HAP-1 (cell line): ENCODE data around the gene TREX2.
A peak's percentile ranks its signal among the peaks of the same experiment; 100 is the strongest.

ENCODE experiments used
- DNase-seq, 2 experiments: peaks; one replicate each; pipeline ENCODE4 v3.0.0-alpha.2; 2016 to 2020; ENCODE audit warnings: low spot score in 2 of 2
- H3K27me3 ChIP-seq: fragments of 250-450 bp; sonication (Bioruptor Pico); 2 replicates; pipeline ENCODE4 v1.5.1; 2020; ENCODE audit warnings: low read depth, mild to moderate bottlenecking, moderate library complexity
- H3K36me3 ChIP-seq: fragments of 250-450 bp; sonication (Bioruptor Pico); replicated peaks from 2 replicates; pipeline ENCODE4 v1.5.1; 2020; ENCODE audit warnings: mild to moderate bottlenecking
- H3K4me1 ChIP-seq: fragments of 250-450 bp; sonication (Bioruptor Pico); 2 replicates; pipeline ENCODE4 v1.5.1; 2020; ENCODE audit warnings: mild to moderate bottlenecking
- H3K4me3 ChIP-seq: fragments of 250-450 bp; sonication (Bioruptor Pico); 2 replicates; pipeline ENCODE4 v1.5.1; 2020; ENCODE audit warnings: mild to moderate bottlenecking, moderate library complexity
- H3K9me3 ChIP-seq: fragments of 250-450 bp; sonication (Bioruptor Pico); 2 replicates; pipeline ENCODE4 v1.5.1; 2020; ENCODE audit warnings: mild to moderate bottlenecking, moderate library complexity
- in situ Hi-C: fragments of 300-500 bp; cut with MboI; formaldehyde crosslinking; loops from 3 replicates; pipeline ENCODE4 v1.14.3; 2020; ENCODE audit warnings: low sequenced_read_pairs, inconsistent platforms, mixed read lengths

TREX2 gene

GRCh38 chrX:153430796-153431195 is 15.1 kb downstream of the TREX2 start:
- in situ Hi-C loops: no loop called here
- no peak overlapping the region for H3K4me3 ChIP-seq
- H3K36me3 ChIP-seq: no peaks in the 10 kb centered on the region
- no peaks in the 10 kb centered on the region; the same call in 1 of the 2 replicates for H3K9me3 ChIP-seq
- no peaks in the 10 kb centered on the region for H3K4me1 ChIP-seq
- no peaks in the 10 kb centered on the region for H3K27me3 ChIP-seq
- no peak for DNase-seq

GRCh38 chrX:153426204-153426603 is 19.7 kb downstream of the TREX2 start:
- in situ Hi-C loops: no loop called here
- H3K9me3 ChIP-seq: no peaks in the 10 kb centered on the region; the same call in 1 of the 2 replicates
- H3K4me3 ChIP-seq: no peak overlapping the region
- H3K4me1 ChIP-seq: no peaks in the 10 kb centered on the region
- no peak for DNase-seq
- H3K27me3 ChIP-seq: no peaks in the 10 kb centered on the region
- no peaks in the 10 kb centered on the region for H3K36me3 ChIP-seq

- no peak for DNase-seq
- Histone ChIP-seq H3K9me3 (no peaks in the 10 kb centered on the region), H3K36me3 (no peaks in the 10 kb centered on the region)
Measured at GRCh38 chrX:153423652-153424051, 22.2 kb downstream of the TREX2 start.

GRCh38 chrX:153421856-153422255 is 24.0 kb downstream of the TREX2 start:
- no peak for DNase-seq
- H3K36me3 ChIP-seq: no peaks in the 10 kb centered on the region
- H3K4me3 ChIP-seq: no peak overlapping the region
- H3K27me3 ChIP-seq: no peaks in the 10 kb centered on the region
- no peaks in the 10 kb centered on the region for H3K4me1 ChIP-seq
- H3K9me3 ChIP-seq: no peaks in the 10 kb centered on the region
- in situ Hi-C loops: no loop called here

More at GRCh38 chrX:153423652-153424051, 22.2 kb downstream of the TREX2 start:
- Histone ChIP-seq H3K4me1 (no peaks in the 10 kb centered on the region), H3K4me3 (no peak overlapping the region), H3K27me3 (no peaks in the 10 kb centered on the region)
- in situ Hi-C loops: no loop called here

- no peaks in the 10 kb centered on the region for H3K4me1 ChIP-seq
- no peaks in the 10 kb centered on the region for H3K36me3 ChIP-seq
- no peaks in the 10 kb centered on the region for H3K27me3 ChIP-seq
- H3K4me3 ChIP-seq: no peak overlapping the region
- in situ Hi-C loops: no loop called here
- no peak for DNase-seq
- H3K9me3 ChIP-seq: no peaks in the 10 kb centered on the region
Measured at GRCh38 chrX:153420851-153421599, 24.8 kb downstream of the TREX2 start.

- Histone ChIP-seq H3K4me1 (no peaks in the 10 kb centered on the region), H3K27me3 (no peaks in the 10 kb centered on the region), H3K36me3 (no peaks in the 10 kb centered on the region), H3K9me3 (no peaks in the 10 kb centered on the region), H3K4me3 (no peak overlapping the region)
- in situ Hi-C loops: no loop called here
- no peak for DNase-seq
Measured at GRCh38 chrX:153417637-153418036, 28.2 kb downstream of the TREX2 start.

GRCh38 chrX:153416781-153417450 is 28.9 kb downstream of the TREX2 start:
- Histone ChIP-seq H3K4me1 (no peaks in the 10 kb centered on the region), H3K9me3 (no peaks in the 10 kb centered on the region), H3K36me3 (no peaks in the 10 kb centered on the region), H3K27me3 (peaks cover 3% of the 10 kb centered on the region), H3K4me3 (no peak overlapping the region)
- in situ Hi-C loops: no loop called here
- DNase-seq: peak in 1 of 2 experiments; percentile 33

GRCh38 chrX:153414856-153415510 is 30.9 kb downstream of the TREX2 start:
- H3K9me3 ChIP-seq: no peaks in the 10 kb centered on the region
- in situ Hi-C loops: no loop called here
- no peaks in the 10 kb centered on the region for H3K36me3 ChIP-seq
- H3K4me3 ChIP-seq: no peak overlapping the region
- no peaks in the 10 kb centered on the region for H3K4me1 ChIP-seq
- DNase-seq: no peak
- peaks cover 11% of the 10 kb centered on the region for H3K27me3 ChIP-seq

GRCh38 chrX:153413731-153414130 is 32.1 kb downstream of the TREX2 start:
- no peak for DNase-seq
- in situ Hi-C loops: no loop called here
- Histone ChIP-seq H3K9me3 (no peaks in the 10 kb centered on the region), H3K4me3 (no peak overlapping the region), H3K36me3 (no peaks in the 10 kb centered on the region), H3K4me1 (no peaks in the 10 kb centered on the region), H3K27me3 (peaks cover 11% of the 10 kb centered on the region)

GRCh38 chrX:153412746-153413720 is 32.8 kb downstream of the TREX2 start:
- no peaks in the 10 kb centered on the region for H3K9me3 ChIP-seq
- H3K36me3 ChIP-seq: no peaks in the 10 kb centered on the region
- DNase-seq: no peak
- H3K4me1 ChIP-seq: no peaks in the 10 kb centered on the region
- no peak overlapping the region for H3K4me3 ChIP-seq
- in situ Hi-C loops: no loop called here
- H3K27me3 ChIP-seq: peaks cover 11% of the 10 kb centered on the region

GRCh38 chrX:153411988-153412574 is 33.8 kb downstream of the TREX2 start:
- peak in 1 of 2 experiments; percentile 18 for DNase-seq
- in situ Hi-C loops: no loop called here
- peaks cover 12% of the 10 kb centered on the region for H3K27me3 ChIP-seq

GRCh38 chrX:153411255-153411987 is 34.4 kb downstream of the TREX2 start, which contains the start of gene ZFP92:
TSS of gene ZFP92 (plus strand) at chrX:153411472. CDS start at chrX:153418323, 6,851 bp downstream.
- in situ Hi-C loops: no loop called here
- Histone ChIP-seq H3K27me3 (peaks cover 14% of the 10 kb centered on the region), H3K36me3 (no peaks in the 10 kb centered on the region), H3K4me1 (no peaks in the 10 kb centered on the region), H3K4me3 (peak within 1 kb of the TSS; percentile 26), H3K9me3 (no peaks in the 10 kb centered on the region)
- peak in 1 of 2 experiments; percentile 26 for DNase-seq

More at GRCh38 chrX:153411988-153412574, 33.8 kb downstream of the TREX2 start:
- Histone ChIP-seq H3K4me3 (peak overlapping the region; percentile 26), H3K4me1 (no peaks in the 10 kb centered on the region), H3K9me3 (no peaks in the 10 kb centered on the region), H3K36me3 (no peaks in the 10 kb centered on the region)
